HL-60 (cell line): ENCODE results near the gene DCBLD1.

ENCODE experiments used
- DNase-seq, 2 experiments: peaks; one replicate each; pipeline ENCODE4 v3.0.0-alpha.2; 2010 to 2020; ENCODE audit warnings: low read depth in 1 of 2, low spot score in 1 of 2
- H3K27ac ChIP-seq: fragments of 250-450 bp; sonication (Bioruptor Pico); replicated peaks from 2 replicates; pipeline ENCODE4 v1.5.1; 2020; ENCODE audit warnings: mild to moderate bottlenecking, moderate library complexity
- H3K27me3 ChIP-seq: fragments of 250-450 bp; sonication (Bioruptor Pico); 2 replicates; pipeline ENCODE4 v1.5.1; 2021; ENCODE audit warnings: mild to moderate bottlenecking, moderate library complexity; ENCODE audit not compliant: insufficient read depth, poor library complexity, severe bottlenecking
- H3K4me3 ChIP-seq: replicated peaks from 2 replicates; pipeline ENCODE4 v1.5.1; 2011; ENCODE audit warnings: mild to moderate bottlenecking, control low read depth, low read length; ENCODE audit not compliant: insufficient read depth
- CTCF ChIP-seq: IDR thresholded peaks from one replicate; pipeline ENCODE4 v1.5.1; 2011; ENCODE audit warnings: low read length, control low read depth, inconsistent platforms; ENCODE audit not compliant: insufficient read depth
- GABPA ChIP-seq: IDR thresholded peaks from 2 replicates; pipeline ENCODE4 v1.6.1; 2012; ENCODE audit warnings: low read depth
- POLR2AphosphoS5 ChIP-seq: IDR thresholded peaks from 2 replicates; pipeline ENCODE4 v1.6.1; 2012; ENCODE audit warnings: low read depth
- REST ChIP-seq: IDR thresholded peaks from 2 replicates; pipeline ENCODE4 v1.6.1; 2012; ENCODE audit warnings: low read depth; ENCODE audit not compliant: insufficient replicate concordance
- SPI1 ChIP-seq: IDR thresholded peaks from 2 replicates; pipeline ENCODE4 v1.6.1; 2012; ENCODE audit warnings: low read depth, mild to moderate bottlenecking, borderline replicate concordance

DCBLD1 gene

GRCh38 chr6:117472667-117473066 lies 9.8 kb upstream of the DCBLD1 start:
- no peak overlapping the region for H3K27ac ChIP-seq
- H3K27me3 ChIP-seq, result no peaks in the 10 kb centered on the region
- no peak for DNase-seq
- no peak for TF ChIP-seq CTCF
- TF ChIP-seq GABPA, result no peak
- TF ChIP-seq REST, result no peak
- no peak for TF ChIP-seq POLR2AphosphoS5
- no peak overlapping the region for H3K4me3 ChIP-seq

- TF ChIP-seq REST (no peak), POLR2AphosphoS5 (no peak), SPI1 (no peak), GABPA (no peak), CTCF (no peak)
- Histone ChIP-seq H3K27me3 (no peaks in the 10 kb centered on the region), H3K27ac (no peak overlapping the region), H3K4me3 (no peak overlapping the region)
- DNase-seq, result no peak
Measured at GRCh38 chr6:117473401-117473800, 9.1 kb upstream of the DCBLD1 start.

GRCh38 chr6:117477988-117478852 lies 4.3 kb upstream of the DCBLD1 start:
- no peak overlapping the region for H3K4me3 ChIP-seq
- DNase-seq, result peak in 1 of 2 experiments; percentile 23
- no peak for TF ChIP-seq POLR2AphosphoS5
- TF ChIP-seq CTCF, result peak; percentile 13

GRCh38 chr6:117478853-117479231 lies 3.6 kb upstream of the DCBLD1 start:
- no peak for TF ChIP-seq CTCF
- no peak for TF ChIP-seq REST
- no peak for TF ChIP-seq SPI1
- no peak for TF ChIP-seq POLR2AphosphoS5
- TF ChIP-seq GABPA, result no peak
- H3K27me3 ChIP-seq, result peaks cover 10% of the 10 kb centered on the region
- no peak for DNase-seq
- no peak overlapping the region for H3K4me3 ChIP-seq
- H3K27ac ChIP-seq, result no peak overlapping the region

More at GRCh38 chr6:117477988-117478852, 4.3 kb upstream of the DCBLD1 start:
- Histone ChIP-seq H3K27ac (no peak overlapping the region), H3K27me3 (peaks cover 8% of the 10 kb centered on the region)
